Measurements from ENCODE around the gene SYNE2.

- TF ChIP-seq RAD21 (IDR thresholded peaks at IDR 0.05; ENCODE audit: low read depth) (no peak), REST (IDR thresholded peaks at IDR 0.05; ENCODE audit: low read depth) (no peak)
Observed at GRCh38 chr14:64248689-64249088, 395.9 kb downstream of the SYNE2 start.

Data from Ishikawa (cell line).